ENCODE data around the gene SYNPO2. TPM values are rescaled to one million over a fixed set of nuclear protein-coding genes. Genes with fewer than 3 reads are reported as not detected.

SYNPO2 gene
- total RNA-seq, 1 experiment from 2014 or later, result 0.04 TPM

DNA sequence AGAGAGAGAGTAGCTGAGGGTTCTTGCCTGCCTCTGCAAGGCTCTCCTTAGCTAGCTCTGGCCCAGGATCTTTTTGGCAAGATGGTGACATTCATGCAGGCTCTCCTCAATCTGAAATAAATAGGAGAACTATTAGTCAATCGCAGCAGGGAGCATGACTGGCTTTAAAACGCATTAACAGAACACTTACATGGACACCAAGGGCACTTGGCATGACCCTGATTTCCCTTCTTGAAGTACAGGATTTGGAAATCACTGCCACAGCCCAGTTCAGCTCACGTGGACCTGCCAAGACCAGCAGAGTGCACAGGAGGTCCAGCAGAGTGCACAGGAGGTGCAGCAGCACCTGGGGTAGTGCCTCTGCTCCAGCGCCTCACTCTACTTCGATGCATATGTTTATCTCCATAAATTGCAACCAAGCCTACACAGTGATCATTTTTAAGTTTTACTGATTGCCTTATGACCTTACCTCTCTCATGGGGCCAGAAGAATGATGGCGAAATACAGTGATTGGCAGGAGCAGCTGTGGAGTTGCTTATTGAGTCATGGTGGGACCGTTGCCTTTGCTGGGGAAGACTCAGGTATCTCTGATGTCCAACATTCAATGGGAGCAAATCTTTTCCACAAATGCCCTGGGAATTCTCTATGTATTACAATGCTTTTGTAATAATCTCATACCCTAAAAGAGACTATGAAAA lies 122.4 kb downstream of the SYNPO2 start:
- intact Hi-C loops (cut with micrococcal nuclease), result no loop called here
- TF ChIP-seq EZH2 (IDR thresholded peaks at IDR 0.05; ENCODE audit: low read length, unreplicated experiment) (no peak), EZH2phosphoT487 (IDR thresholded peaks at IDR 0.05; ENCODE audit: borderline replicate concordance, low read length) (no peak)
- TF ChIP-seq, protein P1, sequence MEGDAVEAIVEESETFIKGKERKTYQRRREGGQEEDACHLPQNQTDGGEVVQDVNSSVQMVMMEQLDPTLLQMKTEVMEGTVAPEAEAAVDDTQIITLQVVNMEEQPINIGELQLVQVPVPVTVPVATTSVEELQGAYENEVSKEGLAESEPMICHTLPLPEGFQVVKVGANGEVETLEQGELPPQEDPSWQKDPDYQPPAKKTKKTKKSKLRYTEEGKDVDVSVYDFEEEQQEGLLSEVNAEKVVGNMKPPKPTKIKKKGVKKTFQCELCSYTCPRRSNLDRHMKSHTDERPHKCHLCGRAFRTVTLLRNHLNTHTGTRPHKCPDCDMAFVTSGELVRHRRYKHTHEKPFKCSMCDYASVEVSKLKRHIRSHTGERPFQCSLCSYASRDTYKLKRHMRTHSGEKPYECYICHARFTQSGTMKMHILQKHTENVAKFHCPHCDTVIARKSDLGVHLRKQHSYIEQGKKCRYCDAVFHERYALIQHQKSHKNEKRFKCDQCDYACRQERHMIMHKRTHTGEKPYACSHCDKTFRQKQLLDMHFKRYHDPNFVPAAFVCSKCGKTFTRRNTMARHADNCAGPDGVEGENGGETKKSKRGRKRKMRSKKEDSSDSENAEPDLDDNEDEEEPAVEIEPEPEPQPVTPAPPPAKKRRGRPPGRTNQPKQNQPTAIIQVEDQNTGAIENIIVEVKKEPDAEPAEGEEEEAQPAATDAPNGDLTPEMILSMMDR (conservative IDR thresholded peaks at IDR 0.05; ENCODE audit: low read depth, low read length), result no peak
- ChIA-PET POLR2A (ENCODE audit: unreplicated experiment) (no interaction called here), CTCF (no interaction called here)
- Histone ChIP-seq H3K9me3 (ENCODE audit: low read length) (no peaks in the 10 kb centered on the region), H3F3A (ENCODE audit: low read length, unreplicated experiment) (no peaks in the 10 kb centered on the region), H3K27me3 (ENCODE audit: low read length) (no peaks in the 10 kb centered on the region), H2AFZ (ENCODE audit: low read length) (no peak overlapping the region), H3K79me2 (ENCODE audit: low read length) (no peaks in the 10 kb centered on the region), H3K4me2 (ENCODE audit: low read length) (no peak overlapping the region), H3K9ac (ENCODE audit: low read length) (no peak overlapping the region), H3K4me3 (ENCODE audit: low read length) (no peak overlapping the region), H3K27ac (ENCODE audit: low read length) (no peak overlapping the region), H4K20me1 (ENCODE audit: low read length) (no peaks in the 10 kb centered on the region), H3K9me2 (replicated peaks; ENCODE audit: low read length) (no peaks in the 10 kb centered on the region), H3K4me1 (ENCODE audit: insufficient read depth, low read length) (no peaks in the 10 kb centered on the region), H3K36me3 (ENCODE audit: low read depth, low read length) (no peaks in the 10 kb centered on the region)
- no peak for ATAC-seq
- no TSS peak for BruUV-seq (replicated peaks)
- no peak for DNase-seq

DNA sequence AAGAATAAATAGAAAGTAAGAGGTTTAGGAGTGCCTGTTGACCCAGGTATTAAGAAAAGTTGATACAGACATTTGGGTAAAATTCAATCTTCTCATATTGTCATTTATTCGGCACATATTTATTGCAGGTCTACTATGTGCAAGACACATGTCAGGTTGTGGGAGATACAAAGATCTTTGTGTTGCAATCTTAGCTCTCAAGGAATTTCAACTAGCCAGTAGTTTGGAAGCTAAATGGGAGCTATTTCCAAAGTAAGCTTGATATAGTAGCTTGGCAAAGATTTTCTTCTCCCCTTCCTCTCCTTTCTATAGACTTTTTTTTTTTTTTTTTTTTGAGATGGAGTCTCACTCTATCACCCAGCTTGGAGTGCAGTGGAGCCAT lies 122.9 kb downstream of the SYNPO2 start:
- Histone ChIP-seq H3K27ac (ENCODE audit: low read length) (no peak overlapping the region), H3F3A (ENCODE audit: low read length, unreplicated experiment) (no peaks in the 10 kb centered on the region), H3K4me3 (ENCODE audit: low read length) (no peak overlapping the region), H3K9ac (ENCODE audit: low read length) (no peak overlapping the region), H3K36me3 (ENCODE audit: low read depth, low read length) (no peaks in the 10 kb centered on the region), H4K20me1 (ENCODE audit: low read length) (no peaks in the 10 kb centered on the region), H2AFZ (ENCODE audit: low read length) (no peak overlapping the region), H3K4me1 (ENCODE audit: insufficient read depth, low read length) (no peaks in the 10 kb centered on the region), H3K79me2 (ENCODE audit: low read length) (no peaks in the 10 kb centered on the region), H3K9me2 (replicated peaks; ENCODE audit: low read length) (no peaks in the 10 kb centered on the region), H3K9me3 (ENCODE audit: low read length) (no peaks in the 10 kb centered on the region), H3K4me2 (ENCODE audit: low read length) (no peak overlapping the region), H3K27me3 (ENCODE audit: low read length) (no peaks in the 10 kb centered on the region)
- DNase-seq, result no peak
- no TSS peak for BruUV-seq (replicated peaks)
- no peak for ATAC-seq
- TF ChIP-seq EZH2 (IDR thresholded peaks at IDR 0.05; ENCODE audit: low read length, unreplicated experiment) (no peak), EZH2phosphoT487 (IDR thresholded peaks at IDR 0.05; ENCODE audit: borderline replicate concordance, low read length) (no peak)
- TF ChIP-seq, protein P1 (conservative IDR thresholded peaks at IDR 0.05; ENCODE audit: low read depth, low read length), result no peak
- CTCF ChIA-PET, result no interaction called here
- intact Hi-C loops (cut with micrococcal nuclease), result no loop called here
- POLR2A ChIA-PET (ENCODE audit: unreplicated experiment), result no interaction called here

DNA sequence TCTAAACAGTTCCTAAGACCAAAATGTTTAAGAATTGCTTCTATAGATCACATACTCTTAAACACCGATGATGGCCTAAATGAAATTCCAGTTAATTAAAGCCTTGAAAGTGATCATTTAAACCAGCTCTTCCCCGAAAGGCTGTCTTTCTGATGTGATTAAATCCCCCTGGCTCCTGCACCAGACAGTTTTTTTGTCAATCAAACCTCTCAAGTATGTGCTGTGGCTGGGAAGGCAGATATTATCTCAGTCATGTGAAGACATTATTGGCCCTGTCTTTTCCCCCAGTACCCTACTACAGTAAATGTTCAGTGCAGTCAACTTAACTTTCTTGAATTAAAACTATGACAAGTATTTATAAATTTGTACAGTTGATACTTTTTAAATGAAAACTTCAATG lies 126.0 kb downstream of the SYNPO2 start:
- Histone ChIP-seq H3K79me2 (ENCODE audit: low read length) (no peaks in the 10 kb centered on the region), H3K36me3 (ENCODE audit: low read depth, low read length) (no peaks in the 10 kb centered on the region), H3K27ac (ENCODE audit: low read length) (no peak overlapping the region), H3K9ac (ENCODE audit: low read length) (no peak overlapping the region), H2AFZ (ENCODE audit: low read length) (no peak overlapping the region), H3K4me2 (ENCODE audit: low read length) (no peak overlapping the region), H3F3A (ENCODE audit: low read length, unreplicated experiment) (no peaks in the 10 kb centered on the region), H3K9me3 (ENCODE audit: low read length) (no peaks in the 10 kb centered on the region), H3K4me1 (ENCODE audit: insufficient read depth, low read length) (no peaks in the 10 kb centered on the region), H3K9me2 (replicated peaks; ENCODE audit: low read length) (no peaks in the 10 kb centered on the region), H3K27me3 (ENCODE audit: low read length) (no peaks in the 10 kb centered on the region), H4K20me1 (ENCODE audit: low read length) (no peaks in the 10 kb centered on the region), H3K4me3 (ENCODE audit: low read length) (no peak overlapping the region)
- CTCF ChIA-PET, result no interaction called here
- no TSS peak for BruUV-seq (replicated peaks)
- intact Hi-C loops (cut with micrococcal nuclease), result no loop called here
- POLR2A ChIA-PET (ENCODE audit: unreplicated experiment), result no interaction called here
- DNase-seq, result no peak
- no peak for TF ChIP-seq EZH2 (IDR thresholded peaks at IDR 0.05; ENCODE audit: low read length, unreplicated experiment)
- TF ChIP-seq, protein P1 (conservative IDR thresholded peaks at IDR 0.05; ENCODE audit: low read depth, low read length), result no peak
- no peak for TF ChIP-seq EZH2phosphoT487 (IDR thresholded peaks at IDR 0.05; ENCODE audit: borderline replicate concordance, low read length)
- no peak for ATAC-seq
